Astrocyte of the hippocampus (primary cell): ENCODE results near the gene PCBP4.

Source experiments
- DNase-seq: peaks from one replicate; pipeline ENCODE4 v3.0.0; 2011; ENCODE audit warnings: low read depth, low spot score

Gene PCBP4

GRCh38 chr3:51955893-51956770 lies 11.1 kb downstream of the PCBP4 start:
- peak; percentile 84 for DNase-seq

DNA sequence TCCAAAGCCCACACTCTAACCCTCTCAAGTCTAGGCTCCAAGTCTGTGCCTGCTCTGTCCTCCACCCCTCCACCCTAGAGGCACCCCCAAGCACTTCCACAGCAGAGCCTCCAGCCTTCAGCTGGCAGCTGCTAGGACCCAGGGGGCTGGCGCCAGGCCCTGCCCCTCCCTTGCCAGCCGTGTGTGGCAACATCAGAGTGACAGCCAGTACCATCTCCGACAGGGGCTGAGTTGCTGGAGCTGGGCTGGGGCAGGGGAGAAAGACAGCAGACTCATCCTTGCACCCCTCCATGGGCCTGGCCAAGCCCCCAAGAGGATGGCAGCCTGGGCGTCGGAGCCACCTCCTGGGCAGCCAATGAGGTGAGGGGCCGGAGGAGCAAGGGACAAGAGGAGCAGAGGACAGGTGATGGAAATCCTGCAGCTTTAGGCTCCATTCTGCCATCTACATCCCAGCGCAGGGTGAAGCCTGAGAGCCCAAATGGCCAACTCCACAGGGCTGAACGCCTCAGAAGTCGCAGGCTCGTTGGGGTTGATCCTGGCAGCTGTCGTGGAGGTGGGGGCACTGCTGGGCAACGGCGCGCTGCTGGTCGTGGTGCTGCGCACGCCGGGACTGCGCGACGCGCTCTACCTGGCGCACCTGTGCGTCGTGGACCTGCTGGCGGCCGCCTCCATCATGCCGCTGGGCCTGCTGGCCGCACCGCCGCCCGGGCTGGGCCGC lies 11.9 kb downstream of the PCBP4 start, which contains the start of gene GPR62:
Gene GPR62, plus strand, starts transcription at position 207 of the 718 bp plus-strand sequence. Its CDS starts 272 bp downstream, at position 479.
- no peak for DNase-seq

DNA sequence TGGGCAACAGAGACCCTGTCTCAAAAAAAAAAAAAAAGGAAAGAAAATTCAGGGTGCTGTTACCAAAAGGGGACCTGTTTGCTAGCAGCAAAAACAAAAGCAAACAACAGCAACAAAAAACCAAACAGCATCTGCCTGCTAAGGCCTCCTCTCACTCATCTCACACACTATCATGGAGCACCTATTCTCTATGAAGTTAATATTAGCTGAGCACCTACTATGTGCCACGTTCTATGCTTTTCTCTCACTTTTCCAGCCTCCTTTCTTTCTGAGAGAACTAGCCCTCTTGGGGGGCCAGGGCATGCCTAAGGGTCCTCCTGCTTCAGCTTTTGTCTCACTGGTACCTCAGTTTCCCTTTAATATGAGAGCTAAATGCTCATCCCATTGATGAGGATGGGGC lies 12.5 kb downstream of the PCBP4 start:
- no peak for DNase-seq

DNA sequence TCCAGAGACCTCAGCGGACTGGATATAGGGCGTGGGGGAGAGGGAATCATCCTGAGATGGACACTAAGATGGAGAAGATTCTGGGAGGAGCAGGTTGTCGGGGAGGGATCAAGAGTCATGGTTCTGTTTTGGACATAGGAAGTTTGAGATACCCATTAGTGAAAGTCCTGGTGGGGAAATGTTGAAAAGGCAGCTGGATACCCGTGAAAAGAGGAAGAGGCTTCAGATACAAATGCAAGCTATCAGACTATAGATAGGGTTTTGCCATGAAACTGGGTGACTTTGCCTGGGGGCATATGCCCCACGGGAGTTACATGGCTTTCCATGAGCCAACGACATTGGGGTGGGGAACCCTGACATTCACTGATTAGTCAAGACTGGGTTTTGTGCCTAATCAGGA lies 13.1 kb downstream of the PCBP4 start:
- DNase-seq, result no peak

DNA sequence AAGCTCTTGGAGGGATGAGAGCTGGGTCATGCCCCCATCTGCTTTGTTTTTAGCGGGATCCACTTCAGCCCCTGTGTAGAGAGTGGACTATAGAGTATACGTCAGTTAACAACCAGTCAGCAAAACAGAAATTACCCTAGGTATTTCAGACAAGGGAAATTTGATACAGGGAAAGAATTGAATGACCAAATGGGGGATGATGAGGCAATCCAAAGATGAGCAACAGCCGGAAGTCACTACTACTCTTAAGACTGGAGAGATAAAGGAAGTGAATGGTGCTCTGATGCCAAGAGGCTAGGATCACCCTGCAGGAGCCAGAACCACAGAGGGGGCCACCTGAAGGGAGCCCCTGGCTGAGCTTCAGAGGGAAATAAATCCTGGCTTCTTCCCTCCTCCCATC lies 13.8 kb downstream of the PCBP4 start:
- no peak for DNase-seq

DNA sequence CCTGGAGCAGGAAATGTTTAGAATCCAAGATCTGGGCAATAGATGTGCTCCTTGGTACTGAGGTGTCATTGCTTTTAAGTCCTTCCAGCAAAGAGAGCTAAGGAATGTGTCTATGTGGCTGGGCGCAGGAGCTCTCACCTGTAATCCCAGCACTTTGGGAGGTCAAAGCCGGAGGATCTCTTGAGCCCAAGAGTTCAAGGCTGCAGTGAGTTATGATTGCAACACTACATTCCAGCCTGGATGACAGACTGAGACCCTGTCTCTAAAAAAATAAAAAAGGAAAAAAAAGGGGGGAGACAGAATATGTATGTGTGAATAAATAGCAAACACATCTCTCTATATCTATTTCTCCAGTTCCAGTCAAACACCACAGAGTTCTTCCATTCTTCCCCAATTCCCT lies 16.4 kb downstream of the PCBP4 start:
- DNase-seq, result no peak

DNA sequence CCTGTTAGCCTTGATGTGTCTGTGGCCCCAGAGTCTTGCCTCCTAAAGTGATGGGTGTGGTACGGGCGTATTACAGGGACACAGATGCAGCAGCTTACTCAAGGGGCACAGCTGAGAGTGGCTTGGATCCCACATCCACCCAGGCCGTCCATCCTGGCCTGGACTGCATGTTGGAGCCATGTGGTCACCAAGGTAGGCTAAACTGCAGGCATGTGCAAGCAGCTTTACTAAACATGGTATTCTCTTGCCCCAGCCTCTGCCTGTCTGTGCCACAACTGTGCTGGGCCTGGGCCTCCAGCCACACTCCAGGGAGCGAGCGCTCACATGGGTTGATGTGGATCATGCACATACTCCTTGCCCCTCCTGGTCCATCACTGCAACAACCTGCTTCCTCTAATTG lies 18.1 kb downstream of the PCBP4 start:
- DNase-seq, result no peak

GRCh38 chr3:51948016-51948580 lies 19.2 kb downstream of the PCBP4 start:
- no peak for DNase-seq

DNA sequence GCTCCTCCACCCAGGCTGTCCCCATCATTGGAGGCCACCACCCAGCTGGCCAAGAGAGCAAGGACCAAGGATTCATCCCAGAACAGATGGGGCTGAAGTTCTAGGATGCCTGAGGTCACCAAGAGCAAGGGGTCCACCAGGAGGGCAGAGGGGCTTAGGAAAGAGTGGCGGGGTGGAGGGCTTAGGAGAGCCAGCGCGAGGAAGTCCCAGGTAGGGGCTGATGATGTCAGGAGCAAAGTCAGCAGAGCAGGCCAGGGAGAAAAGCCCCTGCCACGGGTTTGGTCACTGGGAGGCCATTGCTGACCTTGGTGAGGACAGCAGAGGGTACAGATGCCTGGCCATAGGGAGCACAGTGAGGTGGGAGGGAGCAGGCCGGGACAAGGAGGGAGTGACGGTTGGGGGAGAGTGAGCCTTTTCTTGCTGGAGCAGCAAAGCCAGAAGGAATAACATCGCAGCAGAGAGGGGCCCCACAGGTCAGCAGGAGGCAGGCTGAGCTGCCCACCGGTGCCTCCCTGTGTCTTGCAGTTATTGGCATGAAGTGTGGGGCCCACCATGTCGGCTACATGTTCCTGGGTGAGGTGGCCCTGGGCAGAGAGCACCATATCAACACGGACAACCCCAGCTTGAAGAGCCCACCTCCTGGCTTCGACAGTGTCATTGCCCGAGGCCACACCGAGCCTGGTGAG lies 19.9 kb downstream of the PCBP4 start:
- no peak for DNase-seq

- no peak for DNase-seq
These were observed 20.5 kb downstream of the PCBP4 start for GRCh38 chr3:51946796-51947195.

GRCh38 chr3:51945926-51946705 lies 21.1 kb downstream of the PCBP4 start:
- DNase-seq, result no peak

- no peak for DNase-seq
These were observed 22.0 kb downstream of the PCBP4 start for GRCh38 chr3:51945031-51945840.

GRCh38 chr3:51944451-51945021 lies 22.7 kb downstream of the PCBP4 start:
- no peak for DNase-seq

GRCh38 chr3:51943451-51944391 lies 23.5 kb downstream of the PCBP4 start:
- DNase-seq, result no peak

GRCh38 chr3:51942603-51943450 lies 24.4 kb downstream of the PCBP4 start:
- DNase-seq, result peak; percentile 69

GRCh38 chr3:51941798-51942602 lies 25.3 kb downstream of the PCBP4 start, which contains the start of the genes PARP3 and RRP9:
PARP3 (plus strand) TSS chr3:51942363; CDS start chr3:51943356, 993 bp downstream.
RRP9 (minus strand) TSS chr3:51941904; CDS start chr3:51941867, 37 bp downstream.
- DNase-seq, result peak; percentile 100

DNA sequence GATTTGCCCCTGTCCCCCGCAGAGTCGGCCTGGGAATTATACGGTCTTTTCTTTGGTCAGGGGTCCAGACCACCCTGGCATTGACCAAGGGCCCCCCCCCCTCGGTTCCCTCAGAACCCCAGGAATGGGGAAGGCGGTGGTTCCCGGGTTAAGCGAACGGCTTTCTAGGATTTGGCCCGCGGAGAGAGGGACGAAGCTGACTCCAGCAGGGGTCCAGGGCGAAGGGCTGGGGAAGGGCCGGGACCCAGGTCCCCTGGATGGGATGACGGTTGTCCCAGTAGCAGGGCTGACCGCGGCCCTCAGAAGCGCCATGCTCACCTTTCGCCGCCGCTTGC lies 25.8 kb downstream of the PCBP4 start:
- DNase-seq, result no peak
